Measurements from ENCODE around the gene CELF3. TPM values are rescaled to one million over a fixed set of nuclear protein-coding genes. Genes with fewer than 3 reads are reported as not detected.
A peak's percentile ranks its signal among the peaks of the same experiment; 100 is the strongest.

CELF3 gene
- polyA plus RNA-seq, 3 donors = not detected

- Histone ChIP-seq H3K27ac (ENCODE audit: low read depth in 1 of 2, low read length in 2 of 2) (peak overlapping the region in 1 of 2 donors; percentile 43), H3K4me2 (replicated peaks; ENCODE audit: extremely low read depth, low read length, poor library complexity, severe bottlenecking) (no peak overlapping the region), H4K20me1 (ENCODE audit: insufficient read depth, low read length) (peaks cover 17% of the 10 kb centered on the region), H3K9ac (ENCODE audit: insufficient read depth, low read length, poor library complexity, severe bottlenecking) (no peak overlapping the region), H3K9me3 (replicated peaks in 1 of 2; ENCODE audit: control insufficient read depth in 1 of 2, insufficient read depth in 1 of 2, low read length in 2 of 2) (no peaks in the 10 kb centered on the region), H3K27me3 (ENCODE audit: control insufficient read depth in 2 of 2, insufficient read depth in 2 of 2, low read length in 2 of 2) (no peaks in the 10 kb centered on the region), H3K4me3 (replicated peaks in 1 of 3; ENCODE audit: low read depth in 2 of 3, low read length in 3 of 3) (no peak overlapping the region), H3K4me1 (ENCODE audit: control insufficient read depth in 1 of 2, insufficient read depth in 2 of 2, low read length in 2 of 2) (peaks cover 14 to 26% of the 10 kb centered on the region in 2 donors), H2AFZ (ENCODE audit: insufficient read depth, low read depth, low read length, poor library complexity, severe bottlenecking) (no peak overlapping the region), H3K36me3 (replicated peaks in 1 of 2; ENCODE audit: control insufficient read depth in 1 of 2, insufficient read depth in 2 of 2, low read length in 2 of 2) (peaks cover 43 to 68% of the 10 kb centered on the region in 2 donors), H3K79me2 (ENCODE audit: insufficient read depth, low read length) (peaks cover 68% of the 10 kb centered on the region)
- intact Hi-C loops (cut with micrococcal nuclease) = loop anchor here in 1 of 2 donors (5.0 kb wide), 1 partner anchor 46 kb away; no protein-coding TSS in a partner anchor
- Mint-ChIP-seq H3K36me3 (peaks cover 64 to 79% of the 10 kb centered on the region in 2 donors), H3K27ac (peak overlapping the region in 2 of 7 donors; percentile 4 to 51), H3K9me3 (peaks cover 0 to 5% (median 0%) of the 10 kb centered on the region in 7 donors), H3K4me3 (no peak overlapping the region), H3K4me1 (peaks cover 41% of the 10 kb centered on the region), H3K27me3 (ENCODE audit: low read depth in 3 of 3) (no peaks in the 10 kb centered on the region)
- TF ChIP-seq, protein P1, sequence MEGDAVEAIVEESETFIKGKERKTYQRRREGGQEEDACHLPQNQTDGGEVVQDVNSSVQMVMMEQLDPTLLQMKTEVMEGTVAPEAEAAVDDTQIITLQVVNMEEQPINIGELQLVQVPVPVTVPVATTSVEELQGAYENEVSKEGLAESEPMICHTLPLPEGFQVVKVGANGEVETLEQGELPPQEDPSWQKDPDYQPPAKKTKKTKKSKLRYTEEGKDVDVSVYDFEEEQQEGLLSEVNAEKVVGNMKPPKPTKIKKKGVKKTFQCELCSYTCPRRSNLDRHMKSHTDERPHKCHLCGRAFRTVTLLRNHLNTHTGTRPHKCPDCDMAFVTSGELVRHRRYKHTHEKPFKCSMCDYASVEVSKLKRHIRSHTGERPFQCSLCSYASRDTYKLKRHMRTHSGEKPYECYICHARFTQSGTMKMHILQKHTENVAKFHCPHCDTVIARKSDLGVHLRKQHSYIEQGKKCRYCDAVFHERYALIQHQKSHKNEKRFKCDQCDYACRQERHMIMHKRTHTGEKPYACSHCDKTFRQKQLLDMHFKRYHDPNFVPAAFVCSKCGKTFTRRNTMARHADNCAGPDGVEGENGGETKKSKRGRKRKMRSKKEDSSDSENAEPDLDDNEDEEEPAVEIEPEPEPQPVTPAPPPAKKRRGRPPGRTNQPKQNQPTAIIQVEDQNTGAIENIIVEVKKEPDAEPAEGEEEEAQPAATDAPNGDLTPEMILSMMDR (IDR thresholded peaks at IDR 0.05) = no peak
- no peak for DNase-seq
- 83% methylated on average over 1 of the region's 3 CpGs for WGBS (ENCODE audit: insufficient coverage)
Observed at GRCh38 chr1:151668090-151668489, 48.5 kb downstream of the CELF3 start.

DNA sequence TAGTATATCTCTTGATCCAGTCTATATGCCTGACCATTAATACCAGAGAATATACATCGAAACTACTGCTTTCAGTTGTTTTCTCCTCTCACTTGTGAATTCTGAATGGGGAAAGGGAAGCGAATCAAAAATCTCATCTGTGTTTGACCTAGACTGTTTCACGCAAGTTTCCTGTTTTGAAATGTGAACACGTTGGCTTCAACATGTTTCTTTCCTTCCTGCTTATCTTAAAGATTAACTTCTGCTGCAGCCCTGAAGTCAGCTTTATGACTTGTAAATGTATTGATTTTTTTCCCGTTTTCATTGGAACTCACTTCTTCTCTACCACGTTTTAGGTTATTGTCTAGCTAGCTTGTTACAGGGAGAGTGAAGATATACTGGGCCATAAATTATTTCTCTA lies 54.9 kb downstream of the CELF3 start:
- Histone ChIP-seq H3K4me3 (replicated peaks in 1 of 3; ENCODE audit: low read depth in 2 of 3, low read length in 3 of 3) (peak overlapping the region; percentile 6 to 63 (median 22)), H3K27ac (ENCODE audit: low read depth in 1 of 2, low read length in 2 of 2) (peak overlapping the region; percentile 70 to 78), H3K4me2 (replicated peaks; ENCODE audit: extremely low read depth, low read length, poor library complexity, severe bottlenecking) (peak overlapping the region; percentile 61), H3K9ac (ENCODE audit: insufficient read depth, low read length, poor library complexity, severe bottlenecking) (no peak overlapping the region), H3K27me3 (ENCODE audit: control insufficient read depth in 2 of 2, insufficient read depth in 2 of 2, low read length in 2 of 2) (no peaks in the 10 kb centered on the region), H3K9me3 (replicated peaks in 1 of 2; ENCODE audit: control insufficient read depth in 1 of 2, insufficient read depth in 1 of 2, low read length in 2 of 2) (no peaks in the 10 kb centered on the region), H3K4me1 (ENCODE audit: control insufficient read depth in 1 of 2, insufficient read depth in 2 of 2, low read length in 2 of 2) (peaks cover 30 to 45% of the 10 kb centered on the region in 2 donors), H3K36me3 (replicated peaks in 1 of 2; ENCODE audit: control insufficient read depth in 1 of 2, insufficient read depth in 2 of 2, low read length in 2 of 2) (peaks cover 42 to 64% of the 10 kb centered on the region in 2 donors), H3K79me2 (ENCODE audit: insufficient read depth, low read length) (peaks cover 84% of the 10 kb centered on the region), H4K20me1 (ENCODE audit: insufficient read depth, low read length) (no peaks in the 10 kb centered on the region), H2AFZ (ENCODE audit: insufficient read depth, low read depth, low read length, poor library complexity, severe bottlenecking) (peak overlapping the region; percentile 26)
- Mint-ChIP-seq H3K4me1 (peaks cover 49% of the 10 kb centered on the region), H3K27me3 (ENCODE audit: low read depth in 3 of 3) (no peaks in the 10 kb centered on the region), H3K4me3 (peak overlapping the region; percentile 69 to 90), H3K27ac (peak overlapping the region; percentile 82 to 94 (median 91)), H3K9me3 (peaks cover 0 to 4% (median 0%) of the 10 kb centered on the region in 7 donors), H3K36me3 (peaks cover 53 to 74% of the 10 kb centered on the region in 2 donors)
- TF ChIP-seq, protein P1 (IDR thresholded peaks at IDR 0.05) = no peak
- no CpG with 5 or more reads among the region's 6 CpGs for WGBS (ENCODE audit: insufficient coverage)
- intact Hi-C loops (cut with micrococcal nuclease) = no loop called here
- peak; percentile 50 to 73 (median 53) for DNase-seq
